ENCODE data around the gene NMNAT2. TPM values are rescaled to one million over a fixed set of nuclear protein-coding genes. Genes with fewer than 3 reads are reported as not detected.

Gene NMNAT2
- total RNA-seq, 1 experiment from 2014 or later: 4.7 TPM

DNA sequence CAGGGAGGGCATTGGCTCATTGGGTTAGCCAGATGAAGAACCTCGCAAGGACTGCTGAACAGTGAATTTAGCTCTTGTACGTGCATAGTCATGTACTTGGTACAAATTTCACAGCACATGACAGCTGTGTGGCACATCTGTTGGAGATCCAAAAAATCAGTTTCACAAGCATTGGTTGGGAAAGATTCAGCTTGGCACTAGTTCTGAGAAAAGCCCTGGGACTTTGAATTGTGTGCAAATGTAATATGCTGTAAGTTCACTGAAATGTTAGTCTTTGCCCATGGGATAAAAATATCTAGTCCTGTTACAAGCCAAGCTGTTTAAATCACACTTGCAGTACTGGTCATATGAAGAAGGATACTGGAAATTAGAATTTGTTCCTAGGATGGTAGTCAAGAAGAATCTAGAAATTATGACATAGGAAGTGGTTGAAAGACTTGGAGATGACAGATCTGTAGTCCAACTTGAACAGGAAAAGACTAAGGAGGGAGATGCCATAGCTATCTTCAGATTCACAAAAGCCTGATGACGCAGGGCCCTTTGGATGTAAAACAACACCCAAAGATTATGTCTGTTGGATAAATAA, 212.9 kb downstream of the NMNAT2 start:
- DNase-seq (ENCODE audit: unreplicated experiment): peak; percentile 42
- TF ChIP-seq CTCF (IDR thresholded peaks at IDR 0.05; ENCODE audit: unreplicated experiment): no peak
- CTCF ChIA-PET: interaction anchor here (0.7 to 2.3 kb wide), 14 partner anchors 13 to 243 kb away, joined by 3 to 9 read pairs (median 6); no protein-coding TSS in a partner anchor
- H3K27ac Mint-ChIP-seq (ENCODE audit: low read depth, unreplicated experiment): peak overlapping the region; percentile 85
- H3K27me3 Mint-ChIP-seq (ENCODE audit: insufficient read depth, unreplicated experiment): no peaks in the 10 kb centered on the region
- H3K4me1 Mint-ChIP-seq (ENCODE audit: insufficient read depth, unreplicated experiment): peaks cover 43% of the 10 kb centered on the region
- intact Hi-C loops (cut with micrococcal nuclease): no loop called here
- no peak overlapping the region for H3K4me3 Mint-ChIP-seq (ENCODE audit: unreplicated experiment)
- no TSS peak for BruUV-seq (replicated peaks)
- POLR2A ChIA-PET: interaction anchor here (0.6 to 12.6 kb wide), 28 partner anchors 8 to 265 kb away, joined by 3 to 151 read pairs (median 5); partner anchors contain the start of gene LAMC2
- no peaks in the 10 kb centered on the region for H3K9me3 Mint-ChIP-seq (ENCODE audit: unreplicated experiment)
- H3K36me3 Mint-ChIP-seq (ENCODE audit: insufficient read depth, unreplicated experiment): peaks cover 29% of the 10 kb centered on the region

- ChIA-PET POLR2A (interaction anchor here (1.3 to 12.6 kb wide), 5 partner anchors 10 to 78 kb away, joined by 3 to 151 read pairs (median 32); partner anchors contain the start of gene LAMC2), CTCF (interaction anchor here (0.7 to 1.5 kb wide), 2 partner anchors 18 to 77 kb away, joined by 3 to 5 read pairs; no protein-coding TSS in a partner anchor)
- DNase-seq (ENCODE audit: unreplicated experiment): no peak
- Mint-ChIP-seq H3K4me1 (ENCODE audit: insufficient read depth, unreplicated experiment) (peaks cover 48% of the 10 kb centered on the region), H3K27me3 (ENCODE audit: insufficient read depth, unreplicated experiment) (no peaks in the 10 kb centered on the region), H3K9me3 (ENCODE audit: unreplicated experiment) (no peaks in the 10 kb centered on the region), H3K4me3 (ENCODE audit: unreplicated experiment) (no peak overlapping the region), H3K36me3 (ENCODE audit: insufficient read depth, unreplicated experiment) (peaks cover 21% of the 10 kb centered on the region), H3K27ac (ENCODE audit: low read depth, unreplicated experiment) (peak overlapping the region; percentile 85)
- TF ChIP-seq CTCF (IDR thresholded peaks at IDR 0.05; ENCODE audit: unreplicated experiment): no peak
- intact Hi-C loops (cut with micrococcal nuclease): no loop called here
- BruUV-seq (replicated peaks): no TSS peak
These were observed 215.1 kb downstream of the NMNAT2 start for GRCh38 chr1:183203094-183203493.

GRCh38 chr1:183200451-183200850, 217.7 kb downstream of the NMNAT2 start:
- no TSS peak for BruUV-seq (replicated peaks)
- intact Hi-C loops (cut with micrococcal nuclease): no loop called here

More at GRCh38 chr1:183200451-183200850, 217.7 kb downstream of the NMNAT2 start:
- POLR2A ChIA-PET: interaction anchor here (0.7 to 1.3 kb wide), 3 partner anchors 22 to 1705 kb away, joined by 3 read pairs; no protein-coding TSS in a partner anchor
- H3K36me3 Mint-ChIP-seq (ENCODE audit: insufficient read depth, unreplicated experiment): peaks cover 32% of the 10 kb centered on the region
- DNase-seq (ENCODE audit: unreplicated experiment): no peak
- peaks cover 46% of the 10 kb centered on the region for H3K4me1 Mint-ChIP-seq (ENCODE audit: insufficient read depth, unreplicated experiment)
- no peak overlapping the region for H3K4me3 Mint-ChIP-seq (ENCODE audit: unreplicated experiment)
- H3K9me3 Mint-ChIP-seq (ENCODE audit: unreplicated experiment): no peaks in the 10 kb centered on the region
- TF ChIP-seq CTCF (IDR thresholded peaks at IDR 0.05; ENCODE audit: unreplicated experiment): no peak
- peak overlapping the region; percentile 85 for H3K27ac Mint-ChIP-seq (ENCODE audit: low read depth, unreplicated experiment)
- CTCF ChIA-PET: interaction anchor here (0.7 to 1.0 kb wide), 2 partner anchors 9 to 284 kb away, joined by 3 to 5 read pairs; no protein-coding TSS in a partner anchor
- H3K27me3 Mint-ChIP-seq (ENCODE audit: insufficient read depth, unreplicated experiment): no peaks in the 10 kb centered on the region

Data from MCF 10A (cell line).